Mucosa of rectum (tissue), 2 donors: ENCODE results near the gene CALCOCO1.
A peak's percentile ranks its signal among the peaks of the same experiment; 100 is the strongest.

ENCODE experiments used
- H3K27ac ChIP-seq, 2 donors: one replicate each; pipeline ENCODE4 v1.7.0; 2013; ENCODE audit warnings: inconsistent platforms in 2 of 2, low read depth in 2 of 2, low read length in 2 of 2
- H3K27me3 ChIP-seq, 2 donors: one replicate each; pipeline ENCODE4 v1.7.0; 2013; ENCODE audit warnings: low read length in 2 of 2; ENCODE audit not compliant: control insufficient read depth in 2 of 2, insufficient read depth in 2 of 2
- H3K36me3 ChIP-seq, 2 donors: one replicate each; pipeline ENCODE4 v1.7.0; 2013; ENCODE audit warnings: low read length in 2 of 2; ENCODE audit not compliant: control insufficient read depth in 2 of 2, insufficient read depth in 2 of 2
- H3K4me1 ChIP-seq, 2 donors: one replicate each; pipeline ENCODE4 v1.7.0; 2013; ENCODE audit warnings: low read length in 2 of 2, mild to moderate bottlenecking in 1 of 2; ENCODE audit not compliant: control insufficient read depth in 2 of 2, insufficient read depth in 2 of 2
- H3K4me3 ChIP-seq, 2 donors: one replicate each; pipeline ENCODE4 v1.7.0; 2013; ENCODE audit warnings: low read length in 2 of 2
- H3K9ac ChIP-seq, 2 donors: one replicate each; pipeline ENCODE4 v1.7.0; 2013; ENCODE audit warnings: low read length in 2 of 2, low read depth in 1 of 2, mild to moderate bottlenecking in 1 of 2
- H3K9me3 ChIP-seq, 2 donors: one replicate each; pipeline ENCODE4 v1.7.0; 2013; ENCODE audit warnings: low read length in 2 of 2; ENCODE audit not compliant: control insufficient read depth in 2 of 2
- donor health status: healthy.
- donor health status: Normal muscosa, but diverticular disease.

Gene CALCOCO1

GRCh38 chr12:53735556-53735955 is 8.3 kb upstream of the CALCOCO1 start:
- H3K27me3 ChIP-seq, result peaks cover 40 to 45% of the 10 kb centered on the region in 2 donors
- H3K4me1 ChIP-seq, result peaks cover 6% of the 10 kb centered on the region in 2 donors
- H3K27ac ChIP-seq, result no peak overlapping the region
- H3K9me3 ChIP-seq, result no peaks in the 10 kb centered on the region
- H3K4me3 ChIP-seq, result no peak overlapping the region
- H3K9ac ChIP-seq, result no peak overlapping the region
- no peaks in the 10 kb centered on the region for H3K36me3 ChIP-seq

- no peak overlapping the region for H3K27ac ChIP-seq
- H3K27me3 ChIP-seq, result peaks cover 31 to 35% of the 10 kb centered on the region in 2 donors
- H3K9ac ChIP-seq, result no peak overlapping the region
- no peak overlapping the region for H3K4me3 ChIP-seq
- H3K36me3 ChIP-seq, result no peaks in the 10 kb centered on the region
- H3K4me1 ChIP-seq, result peaks cover 4 to 6% of the 10 kb centered on the region in 2 donors
- H3K9me3 ChIP-seq, result no peaks in the 10 kb centered on the region
Measured at GRCh38 chr12:53734425-53734824, 7.2 kb upstream of the CALCOCO1 start.

GRCh38 chr12:53733807-53734200 is 6.6 kb upstream of the CALCOCO1 start:
- no peaks in the 10 kb centered on the region for H3K4me1 ChIP-seq
- H3K4me3 ChIP-seq, result no peak overlapping the region
- no peaks in the 10 kb centered on the region for H3K9me3 ChIP-seq
- no peaks in the 10 kb centered on the region for H3K36me3 ChIP-seq
- no peak overlapping the region for H3K9ac ChIP-seq
- H3K27me3 ChIP-seq, result peaks cover 25 to 29% of the 10 kb centered on the region in 2 donors
- H3K27ac ChIP-seq, result no peak overlapping the region

GRCh38 chr12:53733051-53733806 is 6.0 kb upstream of the CALCOCO1 start:
- H3K9me3 ChIP-seq, result no peaks in the 10 kb centered on the region
- no peaks in the 10 kb centered on the region for H3K36me3 ChIP-seq
- peaks cover 20 to 23% of the 10 kb centered on the region in 2 donors for H3K27me3 ChIP-seq
- no peak overlapping the region for H3K4me3 ChIP-seq
- no peak overlapping the region for H3K27ac ChIP-seq
- H3K9ac ChIP-seq, result no peak overlapping the region
- H3K4me1 ChIP-seq, result no peaks in the 10 kb centered on the region

- Histone ChIP-seq H3K4me3 (no peak overlapping the region), H3K9ac (no peak overlapping the region), H3K4me1 (peaks cover 13 to 15% of the 10 kb centered on the region in 2 donors), H3K27ac (no peak overlapping the region), H3K36me3 (peaks cover 5 to 6% of the 10 kb centered on the region in 2 donors), H3K27me3 (peaks cover 0 to 2% of the 10 kb centered on the region in 2 donors), H3K9me3 (no peaks in the 10 kb centered on the region)
Measured at GRCh38 chr12:53729644-53730043, 2.4 kb upstream of the CALCOCO1 start.

- Histone ChIP-seq H3K27me3 (no peaks in the 10 kb centered on the region), H3K27ac (no peak overlapping the region), H3K4me1 (peaks cover 13 to 15% of the 10 kb centered on the region in 2 donors), H3K36me3 (peaks cover 18% of the 10 kb centered on the region in 2 donors), H3K9ac (peak overlapping the region in 1 of 2 donors; percentile 80), H3K9me3 (no peaks in the 10 kb centered on the region), H3K4me3 (peak overlapping the region; percentile 94 to 99)
Measured at GRCh38 chr12:53728206-53728605, 954 bp upstream of the CALCOCO1 start.

GRCh38 chr12:53726946-53727309 is 324 bp downstream of the CALCOCO1 start:
- H3K36me3 ChIP-seq, result peaks cover 26 to 28% of the 10 kb centered on the region in 2 donors

GRCh38 chr12:53726341-53726740 is 911 bp downstream of the CALCOCO1 start:
- H3K4me1 ChIP-seq, result peaks cover 13 to 15% of the 10 kb centered on the region in 2 donors
- no peak overlapping the region for H3K27ac ChIP-seq
- no peaks in the 10 kb centered on the region for H3K9me3 ChIP-seq
- H3K4me3 ChIP-seq, result peak overlapping the region; percentile 94 to 99
- H3K36me3 ChIP-seq, result peaks cover 32 to 34% of the 10 kb centered on the region in 2 donors
- no peaks in the 10 kb centered on the region for H3K27me3 ChIP-seq
- no peak overlapping the region for H3K9ac ChIP-seq

More at GRCh38 chr12:53726946-53727309, 324 bp downstream of the CALCOCO1 start:
- Histone ChIP-seq H3K4me3 (peak overlapping the region; percentile 94 to 99), H3K27ac (no peak overlapping the region), H3K4me1 (peaks cover 13 to 15% of the 10 kb centered on the region in 2 donors), H3K27me3 (no peaks in the 10 kb centered on the region), H3K9me3 (no peaks in the 10 kb centered on the region), H3K9ac (peak overlapping the region; percentile 80 to 92)

GRCh38 chr12:53725824-53726223 is 1.4 kb downstream of the CALCOCO1 start:
- Histone ChIP-seq H3K27ac (no peak overlapping the region), H3K36me3 (peaks cover 37 to 39% of the 10 kb centered on the region in 2 donors), H3K4me1 (peaks cover 13 to 15% of the 10 kb centered on the region in 2 donors), H3K4me3 (peak overlapping the region in 1 of 2 donors; percentile 99), H3K27me3 (no peaks in the 10 kb centered on the region), H3K9me3 (no peaks in the 10 kb centered on the region), H3K9ac (peak overlapping the region in 1 of 2 donors; percentile 14)

GRCh38 chr12:53722450-53723041 is 4.7 kb downstream of the CALCOCO1 start:
- Histone ChIP-seq H3K4me1 (peaks cover 8 to 13% of the 10 kb centered on the region in 2 donors), H3K27ac (no peak overlapping the region), H3K4me3 (no peak overlapping the region), H3K36me3 (peaks cover 47 to 53% of the 10 kb centered on the region in 2 donors), H3K9me3 (no peaks in the 10 kb centered on the region), H3K9ac (no peak overlapping the region), H3K27me3 (no peaks in the 10 kb centered on the region)
